AG04450 (cell line): ENCODE measurements around the gene EHD2. TPM values are rescaled to one million over a fixed set of nuclear protein-coding genes. Genes with fewer than 3 reads are reported as not detected.
A peak's percentile ranks its signal among the peaks of the same experiment; 100 is the strongest.
"Not testable (repeated sequence)": the region's sequence is repeated elsewhere in the genome, so short reads cannot be mapped to it uniquely, and the experiment has no call there.

Source experiments
- CTCF ChIA-PET: fragments of 300-600, 350-600 bp; formaldehyde crosslinking; extraction: SDS; loops from one replicate; lab custom pipeline; 2022; ENCODE audit warnings: antibody characterized with exemption, inconsistent platforms; lab: Charles Lee
- POLR2A ChIA-PET: fragments of 350-600 bp; formaldehyde crosslinking; extraction: SDS; loops from one replicate; lab custom pipeline; 2021; ENCODE audit warnings: antibody characterized with exemption, inconsistent platforms; lab: Yijun Ruan, JAX
- DNase-seq: peaks from one replicate; pipeline ENCODE4 v3.0.0-alpha.2; 2011; ENCODE audit warnings: low read depth, low spot score
- H3K27ac ChIP-seq: one replicate; pipeline ENCODE4 v1.5.1; 2012; ENCODE audit warnings: low read depth, low read length, control low read depth
- H3K27me3 ChIP-seq: one replicate; pipeline ENCODE4 v1.6.0; 2012; ENCODE audit warnings: low read length; ENCODE audit not compliant: control insufficient read depth, insufficient read depth
- H3K4me3 ChIP-seq: 2 replicates; pipeline ENCODE4 v1.5.1; 2011; ENCODE audit warnings: mild to moderate bottlenecking, low read depth, low read length, control low read depth
- H3K9me3 ChIP-seq: 2 replicates; pipeline ENCODE4 v1.5.1; 2012; ENCODE audit warnings: low read length; ENCODE audit not compliant: control insufficient read depth, insufficient read depth
- polyA plus RNA-seq: library from polyadenylated mRNA; depleted of rRNA; stranded (reverse); fragments of >200 nt; gene quantifications from 2 replicates; pipeline ENCODE4 v1.2.3, GENCODE V29; 2011
- TF ChIP-seq, protein P1 (sequence below): IDR thresholded peaks from 2 replicates; pipeline ENCODE4 v1.5.1; 2011; ENCODE audit warnings: low read depth, low read length, control low read depth, inconsistent platforms

The EHD2 gene
- polyA plus RNA-seq, 1 experiment = 84.0 TPM

DNA sequence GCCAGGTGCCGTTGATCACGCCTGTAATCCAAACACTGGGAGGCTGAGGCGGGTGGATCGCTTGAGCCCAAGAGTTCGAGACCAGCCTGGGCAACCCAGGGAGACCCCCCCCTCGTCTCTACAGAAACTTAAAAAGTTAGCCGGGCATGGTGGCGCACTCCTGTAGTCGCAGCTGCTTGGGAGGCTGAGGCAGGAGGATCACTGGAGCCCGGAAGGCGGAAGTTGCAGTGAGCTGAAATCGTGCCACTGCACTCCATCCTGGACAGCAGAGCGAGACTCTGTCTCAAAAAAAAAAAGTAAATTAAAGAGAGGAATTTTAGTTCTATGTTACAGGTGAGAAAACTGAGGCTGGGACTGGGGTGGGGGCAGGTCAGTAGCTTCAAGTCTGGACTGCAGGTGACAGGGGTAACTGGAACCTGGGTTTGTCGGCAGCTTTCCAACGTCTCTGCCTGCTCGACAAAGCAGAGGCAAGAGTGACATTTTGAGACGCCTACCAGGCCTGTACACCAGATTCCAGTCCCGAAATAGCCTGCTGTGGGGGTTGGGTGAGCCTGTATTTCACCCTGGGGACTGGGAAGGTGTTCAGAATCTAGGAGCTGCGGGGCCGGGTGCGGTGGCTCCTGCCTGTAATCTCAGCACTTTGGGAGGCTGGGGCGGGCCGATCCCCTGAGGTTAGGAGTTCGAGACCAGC, 66.4 kb downstream of the EHD2 start:
- CTCF ChIA-PET = interaction anchor here (0.6 kb wide), 1 partner anchor 13 kb away, joined by 3 read pairs; no protein-coding TSS in a partner anchor
- DNase-seq = no peak
- TF ChIP-seq, protein P1, sequence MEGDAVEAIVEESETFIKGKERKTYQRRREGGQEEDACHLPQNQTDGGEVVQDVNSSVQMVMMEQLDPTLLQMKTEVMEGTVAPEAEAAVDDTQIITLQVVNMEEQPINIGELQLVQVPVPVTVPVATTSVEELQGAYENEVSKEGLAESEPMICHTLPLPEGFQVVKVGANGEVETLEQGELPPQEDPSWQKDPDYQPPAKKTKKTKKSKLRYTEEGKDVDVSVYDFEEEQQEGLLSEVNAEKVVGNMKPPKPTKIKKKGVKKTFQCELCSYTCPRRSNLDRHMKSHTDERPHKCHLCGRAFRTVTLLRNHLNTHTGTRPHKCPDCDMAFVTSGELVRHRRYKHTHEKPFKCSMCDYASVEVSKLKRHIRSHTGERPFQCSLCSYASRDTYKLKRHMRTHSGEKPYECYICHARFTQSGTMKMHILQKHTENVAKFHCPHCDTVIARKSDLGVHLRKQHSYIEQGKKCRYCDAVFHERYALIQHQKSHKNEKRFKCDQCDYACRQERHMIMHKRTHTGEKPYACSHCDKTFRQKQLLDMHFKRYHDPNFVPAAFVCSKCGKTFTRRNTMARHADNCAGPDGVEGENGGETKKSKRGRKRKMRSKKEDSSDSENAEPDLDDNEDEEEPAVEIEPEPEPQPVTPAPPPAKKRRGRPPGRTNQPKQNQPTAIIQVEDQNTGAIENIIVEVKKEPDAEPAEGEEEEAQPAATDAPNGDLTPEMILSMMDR = no peak
- Histone ChIP-seq H3K4me3 (peak overlapping the region; percentile 94), H3K9me3 (no peaks in the 10 kb centered on the region; the same call in 1 of the 2 replicates), H3K27ac (no peak overlapping the region), H3K27me3 (no peaks in the 10 kb centered on the region)
- POLR2A ChIA-PET = no interaction called here

DNA sequence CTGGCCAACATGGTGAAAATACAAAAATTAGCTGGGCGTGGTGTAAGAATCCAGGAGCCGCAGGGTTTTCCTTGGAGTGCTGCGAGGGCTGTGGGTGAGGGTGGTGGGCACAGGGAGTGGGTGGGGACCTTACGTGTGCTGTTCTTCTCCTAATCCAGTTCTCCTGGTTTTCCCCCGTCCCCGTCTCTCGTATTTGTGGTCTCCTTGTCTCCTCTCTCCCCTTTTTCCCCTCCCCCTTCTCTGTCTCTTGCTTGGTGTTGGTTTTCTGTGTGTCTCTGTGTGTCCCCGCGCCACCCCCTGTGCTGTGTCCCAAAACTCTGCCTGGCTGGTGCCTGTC, 67.0 kb downstream of the EHD2 start:
- Histone ChIP-seq H3K27me3 (no peaks in the 10 kb centered on the region), H3K4me3 (peak overlapping the region; percentile 94; the same call in 1 of the 2 replicates), H3K9me3 (no peaks in the 10 kb centered on the region; the same call in 1 of the 2 replicates), H3K27ac (no peak overlapping the region)
- no peak for DNase-seq
- POLR2A ChIA-PET = no interaction called here
- CTCF ChIA-PET = no interaction called here
- TF ChIP-seq, protein P1 = no peak

DNA sequence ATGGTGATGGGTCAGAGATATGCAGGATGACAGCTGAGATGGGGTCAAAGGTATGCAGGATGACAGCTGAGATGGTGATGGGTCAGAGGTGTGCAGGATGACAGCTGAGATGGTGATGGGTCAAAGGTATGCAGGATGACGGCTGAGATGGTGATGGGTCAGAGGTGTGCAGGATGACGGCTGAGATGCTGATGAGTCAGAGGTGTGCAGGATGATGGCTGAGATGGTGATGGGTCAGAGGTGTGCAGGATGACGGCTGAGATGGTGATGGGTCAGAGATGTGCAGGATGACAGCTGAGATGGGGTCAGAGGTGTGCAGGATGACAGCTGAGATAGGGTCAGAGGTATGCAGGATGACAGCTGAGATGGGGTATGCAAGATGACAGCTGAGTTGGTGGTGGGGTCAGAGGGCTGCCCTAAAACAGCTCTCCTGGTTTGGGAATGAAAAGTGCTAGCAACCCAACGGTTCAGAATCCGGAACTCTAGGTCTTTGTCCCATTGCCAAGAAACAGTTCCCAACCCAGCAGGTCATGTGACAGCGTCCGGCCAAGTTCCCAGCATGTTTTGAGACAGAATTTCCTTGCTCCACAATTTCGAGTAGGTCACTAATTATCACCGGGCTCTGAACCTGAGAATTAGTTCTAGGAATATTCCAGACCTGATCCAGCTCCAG, 68.5 kb downstream of the EHD2 start:
- Histone ChIP-seq H3K27ac (no peak overlapping the region), H3K9me3 (no peaks in the 10 kb centered on the region; the same call in 1 of the 2 replicates), H3K27me3 (no peaks in the 10 kb centered on the region), H3K4me3 (no peak overlapping the region)
- DNase-seq = no peak
- TF ChIP-seq, protein P1 = no peak
- POLR2A ChIA-PET = no interaction called here
- CTCF ChIA-PET = interaction anchor here (0.9 kb wide), 1 partner anchor 16 kb away, joined by 3 read pairs; no protein-coding TSS in a partner anchor

DNA sequence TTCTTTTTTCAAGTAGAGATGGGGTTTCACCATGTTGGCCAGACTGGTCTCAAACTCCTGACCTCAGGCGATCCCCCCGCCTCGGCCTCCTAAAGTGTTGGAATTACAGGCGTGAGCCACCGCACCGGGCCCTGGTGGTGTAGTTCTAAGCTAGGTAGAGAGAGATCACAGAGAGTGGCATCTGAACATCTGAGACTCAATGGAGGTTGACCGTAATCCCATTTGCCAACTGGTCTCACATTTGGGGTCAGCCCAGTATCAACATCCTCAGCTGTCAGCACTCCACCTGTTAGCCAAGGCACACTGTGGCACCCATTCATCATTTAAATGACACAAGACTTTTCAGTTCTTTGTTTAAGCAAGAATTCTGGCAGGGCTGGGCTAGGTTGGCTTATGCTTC, 73.3 kb downstream of the EHD2 start:
- CTCF ChIA-PET = interaction anchor here (0.6 kb wide), 1 partner anchor 81 kb away, joined by 4 read pairs; no protein-coding TSS in a partner anchor
- POLR2A ChIA-PET = no interaction called here

DNA sequence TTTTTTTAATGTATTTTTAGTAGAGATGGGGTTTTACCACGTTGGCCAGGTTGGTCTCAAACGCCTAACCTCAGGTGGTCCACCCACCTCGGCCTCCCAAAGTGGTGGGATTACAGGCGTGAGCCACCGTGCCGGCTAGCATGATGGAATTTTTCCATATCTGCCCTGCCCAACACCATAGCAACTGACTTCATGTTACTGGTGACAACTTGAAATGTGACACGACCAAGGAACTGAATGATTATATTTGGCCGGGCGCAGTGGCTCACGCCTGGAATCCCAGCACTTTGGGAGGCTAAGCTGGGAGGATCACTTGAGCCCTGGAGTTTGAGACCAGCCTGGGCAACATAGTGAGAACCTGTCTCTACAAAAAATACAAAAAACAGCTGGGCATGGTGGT, 74.1 kb downstream of the EHD2 start:
- not testable (repeated sequence) for H3K27ac ChIP-seq, H3K9me3 ChIP-seq, H3K4me3 ChIP-seq, H3K27me3 ChIP-seq, DNase-seq
- ChIA-PET POLR2A (interaction anchor here (0.7 kb wide), 1 partner anchor 56 kb away, joined by 7 read pairs; no protein-coding TSS in a partner anchor), CTCF (interaction anchor here (0.6 to 2.4 kb wide), 4 partner anchors 21 to 87 kb away, joined by 4 to 17 read pairs (median 6); partner anchors contain the start of gene EHD2)

More for the DNA sequence above, 73.3 kb downstream of the EHD2 start:
- H3K27me3 ChIP-seq = no peaks in the 10 kb centered on the region
- H3K4me3 ChIP-seq = no peak overlapping the region
- no peaks in the 10 kb centered on the region for H3K9me3 ChIP-seq
- no peak for DNase-seq
- no peak overlapping the region for H3K27ac ChIP-seq
- TF ChIP-seq, protein P1 = no peak

DNA sequence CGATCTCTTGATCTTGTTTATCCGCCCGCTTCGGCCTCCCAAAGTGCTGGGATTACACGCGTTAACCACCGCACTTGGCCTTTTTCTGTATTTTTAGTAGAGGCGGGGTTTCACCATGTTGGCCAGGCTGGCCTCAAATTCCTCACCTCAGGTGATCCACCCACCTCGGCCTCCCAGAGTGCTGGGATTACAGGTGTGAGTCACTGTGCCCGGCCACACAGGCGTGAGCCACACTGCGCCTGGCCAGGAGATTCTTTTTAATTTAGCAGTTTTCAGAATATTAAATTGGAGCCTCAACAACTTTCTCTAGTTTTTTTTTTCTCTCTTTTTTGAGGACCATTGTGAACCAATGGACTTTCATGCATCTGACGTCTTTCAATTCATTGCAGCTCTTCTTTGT, 76.6 kb downstream of the EHD2 start:
- H3K27me3 ChIP-seq, H3K27ac ChIP-seq, H3K9me3 ChIP-seq, DNase-seq, H3K4me3 ChIP-seq, POLR2A ChIA-PET: not testable (repeated sequence)
- CTCF ChIA-PET = interaction anchor here (0.6 to 2.4 kb wide), 12 partner anchors 9 to 608 kb away, joined by 3 to 17 read pairs (median 4); no protein-coding TSS in a partner anchor
